Activated T-cell treated with anti-CD3 and anti-CD28 coated beads for 48 hours (primary cell): Measurements from ENCODE around the gene SCAMP4.

Experiments
- DNase-seq: peaks from one replicate; pipeline ENCODE4 v3.0.0-alpha.2; 2020; ENCODE audit warnings: low read depth

The SCAMP4 gene

DNA sequence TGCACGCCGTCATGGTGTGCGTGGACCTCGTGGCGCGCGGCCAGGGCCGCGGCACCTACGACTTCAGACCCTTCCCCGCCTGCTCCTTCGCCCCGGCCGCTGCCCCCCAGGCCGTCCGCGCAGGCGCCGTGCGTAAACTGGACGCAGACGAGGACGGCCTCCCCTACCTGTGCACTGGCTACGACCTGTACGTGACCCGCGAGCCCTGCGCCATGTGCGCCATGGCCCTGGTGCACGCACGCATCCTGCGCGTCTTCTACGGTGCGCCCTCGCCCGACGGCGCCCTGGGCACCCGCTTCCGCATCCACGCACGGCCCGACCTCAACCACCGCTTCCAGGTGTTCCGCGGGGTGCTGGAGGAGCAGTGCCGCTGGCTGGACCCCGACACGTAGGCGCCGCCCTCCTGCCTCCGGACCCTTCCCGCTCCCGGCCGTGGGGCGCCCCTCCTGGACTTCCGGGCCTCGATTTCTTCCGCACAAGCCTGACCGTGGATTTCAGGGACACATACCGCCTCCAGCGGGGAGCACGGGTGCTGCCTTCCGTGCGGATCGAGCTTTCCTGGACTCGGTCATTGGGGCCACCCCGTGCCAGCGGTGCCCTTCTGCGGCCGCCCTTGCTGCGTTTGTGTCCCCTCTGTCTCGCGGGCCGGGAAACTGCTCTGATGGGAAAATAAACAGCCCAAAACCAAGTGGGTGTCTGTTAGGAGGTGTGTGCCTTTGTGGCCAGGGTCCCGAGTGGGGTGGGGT is 7.7 kb downstream of the SCAMP4 start:
- no peak for DNase-seq

- DNase-seq = no peak
Measured at GRCh38 chr19:1913781-1914577, 8.8 kb downstream of the SCAMP4 start.

- DNase-seq = no peak
Measured at GRCh38 chr19:1914826-1915341, 9.7 kb downstream of the SCAMP4 start.

DNA sequence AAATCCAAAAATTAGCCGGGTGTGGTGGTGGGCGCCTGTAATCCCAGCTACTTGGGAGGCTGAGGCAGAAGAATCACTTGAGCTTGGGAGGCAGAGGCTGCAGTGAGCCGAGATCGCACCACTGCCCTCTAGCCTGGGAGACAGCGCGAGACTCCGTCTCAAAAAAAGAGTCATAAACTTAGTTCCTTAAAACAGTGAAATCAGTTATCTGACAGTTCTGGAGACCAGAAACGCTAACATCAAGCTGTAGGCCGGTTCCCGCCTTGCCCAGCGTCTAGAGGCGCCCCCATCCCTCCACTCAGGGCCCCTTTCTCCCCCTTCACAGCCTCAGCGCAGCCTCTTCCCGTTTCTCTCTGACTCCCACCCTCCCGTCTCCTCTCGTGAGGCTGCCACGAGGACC is 11.9 kb downstream of the SCAMP4 start:
- DNase-seq = no peak

- no peak for DNase-seq
Measured at GRCh38 chr19:1917926-1918325, 12.7 kb downstream of the SCAMP4 start.

DNA sequence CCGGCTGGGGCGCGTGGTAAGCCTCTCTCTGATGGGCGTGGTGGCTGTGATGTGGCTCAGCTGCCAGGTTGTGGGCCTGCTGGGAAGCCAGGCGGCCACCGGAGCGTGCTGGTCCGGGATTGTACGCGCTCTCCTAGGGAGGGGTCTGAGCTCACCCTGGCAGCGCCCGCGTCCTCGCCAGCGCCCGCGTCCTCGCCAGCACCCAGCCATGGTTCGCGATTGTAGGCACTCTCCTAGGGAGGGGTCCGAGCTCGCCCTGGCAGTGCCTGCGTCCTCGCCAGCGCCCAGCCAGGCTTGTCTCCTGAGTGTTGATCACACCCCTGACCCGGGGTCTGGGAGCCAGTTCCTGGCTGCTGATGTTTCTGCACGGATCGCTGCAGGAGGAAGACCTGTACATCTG is 13.8 kb downstream of the SCAMP4 start:
- no peak for DNase-seq

DNA sequence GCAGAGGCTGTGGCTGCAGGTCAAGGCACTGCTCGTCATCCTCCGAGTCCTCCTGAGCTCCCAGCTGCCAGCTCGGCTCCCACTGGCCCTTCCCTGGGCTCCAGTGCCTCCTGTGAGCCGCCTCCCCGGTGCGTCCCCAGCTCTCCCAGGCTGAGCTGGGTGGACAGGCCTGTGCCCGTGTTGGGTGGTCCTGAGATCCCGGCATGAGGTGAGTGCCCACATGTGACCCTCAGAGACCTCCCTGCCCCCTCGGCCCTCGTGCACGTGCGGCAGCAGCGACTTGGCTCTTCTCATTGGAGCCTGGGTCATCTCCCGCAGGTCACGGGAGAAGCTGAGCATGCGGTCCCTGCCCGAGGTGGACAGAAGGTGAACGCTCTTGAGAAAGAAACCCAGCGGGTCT is 15.4 kb downstream of the SCAMP4 start:
- no peak for DNase-seq

DNA sequence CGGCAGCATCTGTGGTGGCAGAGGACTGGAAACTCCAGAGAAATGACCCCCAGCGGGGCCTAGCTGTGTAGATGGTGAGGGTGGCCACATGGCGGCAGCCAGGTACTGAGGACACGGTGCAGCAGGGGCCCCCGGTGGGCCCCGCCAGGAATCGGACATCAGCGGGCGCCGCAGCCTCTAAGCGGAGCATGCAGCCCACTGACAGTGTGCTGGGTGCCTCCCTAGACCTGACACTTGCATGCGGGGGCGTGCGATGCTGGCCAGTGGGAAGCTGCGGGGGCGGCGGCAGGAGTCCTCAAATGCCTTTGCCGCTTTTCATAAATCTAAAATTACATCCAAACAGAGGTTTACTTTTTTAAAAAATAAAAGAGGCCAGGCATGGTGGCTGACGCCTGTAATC is 16.1 kb downstream of the SCAMP4 start:
- no peak for DNase-seq

- no peak for DNase-seq
Measured at GRCh38 chr19:1921825-1922224, 16.6 kb downstream of the SCAMP4 start.

- no peak for DNase-seq
Measured at GRCh38 chr19:1922803-1923202, 17.6 kb downstream of the SCAMP4 start.

DNA sequence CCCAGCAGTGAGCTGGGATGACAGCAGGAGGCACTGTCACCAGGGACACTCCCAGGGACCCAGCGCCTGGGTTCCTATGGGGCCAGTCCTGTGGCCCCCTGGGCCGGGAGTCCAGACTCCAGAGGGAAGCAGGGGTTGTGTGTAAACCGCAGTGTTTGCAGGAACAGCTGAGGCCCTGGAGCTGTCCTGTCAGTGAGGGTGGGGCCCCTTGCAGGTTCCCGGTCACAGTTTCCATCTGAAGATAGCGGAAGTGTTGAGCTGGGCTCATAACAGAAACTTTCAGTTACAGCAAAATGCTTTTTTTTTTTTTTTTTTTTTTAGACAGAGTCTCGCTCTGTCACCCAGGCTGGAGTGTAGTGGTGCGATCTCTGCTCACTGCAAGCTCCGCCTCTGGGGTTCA is 18.1 kb downstream of the SCAMP4 start:
- no peak for DNase-seq

DNA sequence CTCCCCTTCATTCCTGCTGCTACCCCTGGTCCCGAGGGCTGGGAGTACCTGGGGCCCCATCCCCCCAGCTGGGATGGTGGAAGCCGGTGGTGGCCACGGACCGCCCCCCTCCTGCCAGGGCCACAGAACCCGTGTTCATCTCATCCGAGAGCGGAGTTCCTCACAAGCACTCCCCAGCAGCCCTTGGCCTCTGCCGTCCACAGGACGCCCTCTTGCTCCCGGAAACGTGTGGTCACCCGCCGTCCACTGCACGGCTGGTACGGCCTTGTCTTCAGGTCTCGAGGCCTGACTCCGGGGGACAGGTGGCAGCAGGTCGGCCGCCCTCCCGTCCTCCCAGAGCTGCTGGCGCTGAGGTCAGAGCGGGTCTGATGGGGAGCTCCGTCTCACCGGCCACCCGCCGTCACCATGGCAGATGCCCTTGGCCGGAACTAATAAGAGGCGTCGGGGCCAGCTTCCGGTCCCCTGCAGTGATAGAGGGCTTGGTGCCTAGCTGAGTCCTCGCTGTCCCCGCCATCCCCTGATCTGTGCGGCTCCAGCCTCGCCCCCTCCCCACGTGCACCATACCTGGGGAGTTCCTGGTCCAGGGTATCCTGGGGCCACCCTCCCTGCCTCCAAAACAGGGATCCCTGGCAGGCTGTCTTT is 19.2 kb downstream of the SCAMP4 start:
- DNase-seq = no peak

DNA sequence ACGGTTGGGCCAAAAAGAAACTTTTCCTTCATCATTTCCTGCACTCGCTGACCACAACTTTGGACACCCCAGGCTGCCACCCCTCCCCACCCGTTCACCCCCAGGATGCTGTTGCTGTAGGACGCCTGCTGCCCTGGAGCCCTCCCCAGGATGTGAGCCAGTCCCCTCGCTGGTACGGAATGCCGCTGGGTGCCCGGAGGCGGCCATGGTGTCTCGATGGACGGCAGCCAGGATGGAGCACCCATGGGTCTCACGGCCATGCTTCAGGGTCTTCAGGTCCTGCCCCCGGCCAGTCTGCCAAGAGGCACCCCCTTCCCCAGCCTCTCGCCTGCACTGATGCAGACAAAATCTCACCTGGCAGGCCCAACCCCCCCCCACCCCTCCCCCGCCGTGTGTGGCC is 20.3 kb downstream of the SCAMP4 start:
- DNase-seq = no peak

- peak; percentile 81 for DNase-seq
Measured at GRCh38 chr19:1929021-1929742, 24.0 kb downstream of the SCAMP4 start.

GRCh38 chr19:1931445-1931844 is 26.2 kb downstream of the SCAMP4 start:
- no peak for DNase-seq

GRCh38 chr19:1932395-1932794 is 27.2 kb downstream of the SCAMP4 start:
- no peak for DNase-seq

GRCh38 chr19:1933244-1933643 is 28.0 kb downstream of the SCAMP4 start:
- DNase-seq = no peak

DNA sequence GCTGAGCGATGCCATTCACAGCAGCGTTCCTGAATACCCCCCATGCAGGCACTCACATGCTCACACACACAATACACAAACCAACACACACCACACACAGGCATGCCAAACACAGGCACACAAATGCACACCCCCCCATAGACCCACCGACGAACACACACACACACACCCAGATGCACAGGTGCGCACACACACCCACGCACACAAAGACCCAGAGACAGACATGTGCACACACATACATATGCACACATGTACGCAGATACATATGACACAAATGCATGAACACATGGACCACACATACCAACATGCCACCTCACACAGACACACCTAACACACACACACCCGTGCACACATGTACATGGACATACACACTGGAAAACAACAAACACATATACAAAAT is 28.7 kb downstream of the SCAMP4 start:
- DNase-seq = no peak

DNA sequence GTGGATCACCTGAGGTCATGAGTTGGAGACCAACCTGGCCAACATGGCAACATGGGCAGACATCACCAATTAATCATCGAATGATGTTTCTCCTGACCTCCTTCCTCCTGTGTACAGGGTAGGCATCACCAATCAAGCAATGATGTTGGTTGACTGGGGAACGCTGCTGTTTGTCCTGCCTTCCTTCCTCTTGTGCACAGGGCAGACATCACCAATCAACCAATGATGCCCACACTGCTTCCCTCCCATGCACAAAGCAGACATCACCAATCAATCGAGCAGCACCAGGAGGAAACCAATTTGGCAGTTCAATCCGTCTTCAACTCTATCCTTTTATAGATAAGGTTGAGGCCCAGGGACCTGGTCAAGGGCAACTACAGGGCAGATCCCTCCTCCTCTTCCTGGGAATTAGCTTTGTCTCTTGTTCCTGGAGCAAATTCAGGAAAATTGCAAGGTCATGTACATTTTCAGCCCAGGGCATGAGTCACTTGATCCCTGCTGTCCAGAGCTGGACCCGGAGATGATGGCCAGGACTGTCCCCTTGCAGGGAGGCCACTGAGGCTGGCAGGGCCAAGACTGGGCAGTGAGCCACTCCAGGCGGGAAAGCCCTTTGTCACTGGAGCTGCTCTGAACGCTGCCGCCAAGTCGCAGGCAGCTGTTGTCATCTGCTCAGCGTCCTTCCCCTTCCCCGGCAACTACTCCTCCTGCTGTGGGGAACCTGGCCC is 30.4 kb downstream of the SCAMP4 start:
- DNase-seq = no peak

- no peak for DNase-seq
Measured at GRCh38 chr19:1936430-1936829, 31.2 kb downstream of the SCAMP4 start.

DNA sequence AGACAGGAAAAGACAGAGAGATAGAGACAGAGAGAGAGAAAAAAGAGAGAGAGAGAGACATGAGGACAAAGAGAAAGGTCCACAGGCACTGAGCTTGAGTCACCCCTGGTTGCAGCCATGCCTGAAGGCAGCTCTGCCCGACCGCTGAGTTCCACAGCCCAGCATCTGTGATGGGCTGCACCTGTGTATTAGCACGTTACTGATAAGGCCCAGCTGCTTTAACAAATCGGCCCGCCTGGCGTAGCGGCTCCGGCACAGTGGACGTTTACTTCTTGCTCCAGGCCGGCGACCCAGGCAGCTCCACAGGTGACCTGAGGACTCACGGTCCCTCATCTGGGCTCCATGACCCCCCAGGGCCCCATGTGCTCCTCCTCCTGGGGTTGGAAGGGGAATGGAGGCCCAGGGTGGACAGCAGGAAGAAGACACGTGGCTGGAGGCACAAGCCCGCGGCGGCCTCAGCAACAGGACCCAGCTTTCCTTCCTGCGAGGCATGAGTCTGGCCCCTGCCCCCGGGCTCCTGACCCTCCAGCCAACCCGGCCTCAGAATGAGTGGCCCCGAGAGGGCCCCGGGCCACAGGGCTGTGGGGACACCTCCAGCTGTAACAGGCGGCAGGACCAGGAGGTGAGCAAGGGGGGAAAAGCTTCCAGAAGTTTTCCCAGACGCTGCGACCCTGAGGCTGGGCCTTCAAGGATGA is 31.9 kb downstream of the SCAMP4 start:
- DNase-seq = no peak
